ENCODE data around the gene SLC6A6. TPM values are rescaled to one million over a fixed set of nuclear protein-coding genes. Genes with fewer than 3 reads are reported as not detected.

Gene SLC6A6
- total RNA-seq, 4 donors from 2014 or later, result 15.0 to 36.2 (median 23.7) TPM

DNA sequence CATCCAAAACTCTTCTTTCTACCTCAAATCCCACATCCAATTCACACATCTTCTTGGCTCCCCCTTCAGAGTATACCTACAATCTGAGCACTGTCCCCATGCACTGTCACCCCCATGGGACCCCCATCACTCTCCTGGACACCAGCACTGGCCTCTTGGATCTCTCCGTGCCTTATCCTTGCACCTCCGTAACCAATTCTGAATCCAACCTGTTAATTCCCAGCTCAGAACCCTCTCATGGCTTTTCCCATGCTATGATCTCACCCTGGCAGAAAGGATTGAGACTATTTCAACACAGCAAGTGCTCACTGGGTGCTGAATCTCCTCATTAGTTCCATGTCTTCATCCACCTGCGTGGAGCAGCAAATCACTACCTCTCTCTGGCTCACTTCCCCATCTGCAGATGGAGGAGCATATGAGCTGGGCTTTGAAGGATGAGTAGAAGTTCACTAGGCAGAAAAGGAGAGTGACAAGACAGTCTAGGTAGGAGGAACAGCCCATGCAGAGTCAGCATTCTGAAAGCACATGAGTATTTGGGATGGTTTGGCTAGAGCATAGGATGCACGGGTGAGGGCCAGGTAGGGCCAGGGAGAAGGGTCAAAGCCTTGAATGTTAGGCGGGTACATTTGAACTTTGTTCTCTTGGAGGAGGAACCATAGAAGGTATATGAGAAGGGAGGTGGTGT is 48.7 kb downstream of the SLC6A6 start:
- no peak for DNase-seq (ENCODE audit: extremely low spot score)
- Histone ChIP-seq H3K9me3 (no peaks in the 10 kb centered on the region), H3K27ac (replicated peaks in 1 of 4) (peak overlapping the region in 3 of 4 donors; percentile 83 to 93 (median 85)), H3K27me3 (no peaks in the 10 kb centered on the region), H3K4me3 (no peak overlapping the region), H3K36me3 (peaks cover 15 to 47% (median 28%) of the 10 kb centered on the region in 4 donors), H3K4me1 (peaks cover 33 to 59% (median 51%) of the 10 kb centered on the region in 4 donors)
- TF ChIP-seq POLR2AphosphoS5 (IDR thresholded peaks at IDR 0.05) (no peak), EP300 (IDR thresholded peaks at IDR 0.05) (no peak), POLR2A (IDR thresholded peaks at IDR 0.05; ENCODE audit: low read depth) (no peak)
- TF ChIP-seq, protein P1, sequence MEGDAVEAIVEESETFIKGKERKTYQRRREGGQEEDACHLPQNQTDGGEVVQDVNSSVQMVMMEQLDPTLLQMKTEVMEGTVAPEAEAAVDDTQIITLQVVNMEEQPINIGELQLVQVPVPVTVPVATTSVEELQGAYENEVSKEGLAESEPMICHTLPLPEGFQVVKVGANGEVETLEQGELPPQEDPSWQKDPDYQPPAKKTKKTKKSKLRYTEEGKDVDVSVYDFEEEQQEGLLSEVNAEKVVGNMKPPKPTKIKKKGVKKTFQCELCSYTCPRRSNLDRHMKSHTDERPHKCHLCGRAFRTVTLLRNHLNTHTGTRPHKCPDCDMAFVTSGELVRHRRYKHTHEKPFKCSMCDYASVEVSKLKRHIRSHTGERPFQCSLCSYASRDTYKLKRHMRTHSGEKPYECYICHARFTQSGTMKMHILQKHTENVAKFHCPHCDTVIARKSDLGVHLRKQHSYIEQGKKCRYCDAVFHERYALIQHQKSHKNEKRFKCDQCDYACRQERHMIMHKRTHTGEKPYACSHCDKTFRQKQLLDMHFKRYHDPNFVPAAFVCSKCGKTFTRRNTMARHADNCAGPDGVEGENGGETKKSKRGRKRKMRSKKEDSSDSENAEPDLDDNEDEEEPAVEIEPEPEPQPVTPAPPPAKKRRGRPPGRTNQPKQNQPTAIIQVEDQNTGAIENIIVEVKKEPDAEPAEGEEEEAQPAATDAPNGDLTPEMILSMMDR (IDR thresholded peaks at IDR 0.05), result no peak
- intact Hi-C loops (cut with DNase I), result loop anchor here (5.0 kb wide), 1 partner anchor 49 kb away; the partner anchor contains the start of gene SLC6A6
- 98% methylated on average over 5 of the region's 5 CpGs for WGBS

DNA sequence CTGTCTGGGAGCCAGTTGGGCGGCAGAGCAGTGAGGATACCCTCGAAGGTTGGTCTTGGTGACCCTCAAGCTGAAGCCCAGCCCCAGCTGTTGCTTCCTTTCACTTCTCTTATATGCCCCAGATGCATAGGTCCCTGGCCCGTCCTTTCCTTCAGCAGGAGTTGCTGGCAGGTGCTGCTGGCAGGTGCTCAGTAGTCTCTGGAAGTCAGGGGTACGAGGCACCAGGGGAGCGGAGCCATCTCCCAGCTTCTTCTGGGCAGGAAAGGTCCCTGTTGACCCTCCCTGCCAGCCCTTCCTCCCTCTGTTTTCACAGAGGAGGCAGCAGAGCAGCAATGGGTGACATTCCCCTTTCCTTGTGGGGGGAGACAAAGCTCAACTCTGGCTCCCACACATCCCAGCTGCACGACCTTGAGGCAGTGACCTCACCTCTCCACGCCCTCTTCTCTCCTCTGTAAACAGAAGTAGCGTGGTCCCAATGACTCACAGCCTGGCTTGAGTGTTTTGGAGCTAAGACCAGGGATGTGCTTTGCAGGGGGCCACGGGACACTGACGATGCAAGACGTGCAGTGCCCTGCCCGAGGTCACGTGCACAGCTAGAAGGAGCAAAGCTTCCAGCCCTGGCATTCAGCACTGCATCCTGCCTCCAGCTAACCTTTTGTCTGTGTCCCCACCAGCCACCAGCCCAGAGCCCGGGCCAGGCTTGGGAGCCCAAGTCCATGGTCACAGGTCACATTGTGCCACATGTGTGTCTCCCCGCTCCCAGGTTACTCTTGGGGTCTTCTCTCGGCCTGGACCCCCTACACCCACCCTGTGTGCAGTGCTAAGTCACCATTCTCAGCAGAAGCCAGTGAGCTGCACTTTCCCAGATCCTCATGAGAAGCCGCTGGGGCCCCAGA is 49.7 kb downstream of the SLC6A6 start:
- Histone ChIP-seq H3K4me1 (peaks cover 33 to 61% (median 51%) of the 10 kb centered on the region in 4 donors), H3K9me3 (no peaks in the 10 kb centered on the region), H3K27me3 (no peaks in the 10 kb centered on the region), H3K4me3 (peak overlapping the region in 1 of 4 donors; percentile 27), H3K27ac (replicated peaks in 1 of 4) (peak overlapping the region; percentile 83 to 93 (median 85)), H3K36me3 (peaks cover 5 to 37% (median 17%) of the 10 kb centered on the region in 4 donors)
- 48% methylated on average over 13 of the region's 17 CpGs for WGBS
- TF ChIP-seq POLR2AphosphoS5 (IDR thresholded peaks at IDR 0.05), result peak; percentile 73 to 91
- TF ChIP-seq, protein P1 (IDR thresholded peaks at IDR 0.05), result no peak
- peak; percentile 54 for TF ChIP-seq EP300 (IDR thresholded peaks at IDR 0.05)
- intact Hi-C loops (cut with DNase I), result loop anchor here (5.0 kb wide), 1 partner anchor 50 kb away; the partner anchor contains the start of gene SLC6A6
- DNase-seq (ENCODE audit: extremely low spot score), result no peak

DNA sequence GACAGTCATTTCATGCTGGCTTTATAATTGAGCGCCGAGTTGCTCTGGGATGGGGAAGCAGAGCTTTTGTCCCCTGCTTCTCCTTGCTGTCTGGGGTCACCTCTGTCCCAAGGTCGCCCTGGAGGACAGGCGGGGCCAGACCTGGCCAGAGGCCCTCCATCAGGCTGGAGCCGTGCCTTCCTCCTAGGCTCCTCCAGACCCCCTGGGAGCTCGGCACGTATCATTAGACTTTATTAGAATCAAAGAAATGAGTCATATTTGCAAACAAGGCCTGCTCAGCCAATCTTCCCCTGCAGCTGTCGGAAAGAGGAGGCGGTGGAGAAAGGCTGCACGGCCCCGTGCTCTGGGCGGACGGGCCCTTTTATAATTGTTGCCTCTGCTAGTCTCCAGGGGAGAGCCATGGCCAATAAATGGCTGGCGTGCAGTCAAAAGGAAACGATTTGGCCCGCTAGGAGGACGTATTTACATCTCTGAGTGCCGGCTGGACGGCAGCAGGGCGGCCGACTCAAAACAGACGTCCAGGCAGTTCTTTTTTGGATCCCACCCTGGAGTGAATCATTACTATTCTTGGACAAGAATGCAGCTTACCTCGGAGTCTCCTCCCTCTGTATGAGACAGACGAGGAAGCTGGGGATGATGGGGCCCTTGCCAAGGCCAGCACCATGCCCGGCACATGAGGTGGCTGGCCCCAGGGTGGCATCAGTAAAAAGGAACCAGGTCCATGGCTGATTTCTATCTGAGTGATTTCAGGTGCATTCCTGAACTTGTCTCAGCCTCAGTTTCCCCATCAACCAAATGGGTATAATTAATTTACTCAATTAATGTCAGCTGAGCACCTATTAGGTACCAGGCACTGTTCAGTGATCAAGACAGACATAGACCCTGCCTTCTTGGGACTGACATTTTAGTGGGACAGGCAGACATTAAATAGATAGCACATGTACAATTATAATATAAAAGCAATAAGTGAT is 50.6 kb downstream of the SLC6A6 start:
- no peaks in the 10 kb centered on the region for H3K9me3 ChIP-seq
- peaks cover 0 to 28% (median 9%) of the 10 kb centered on the region in 4 donors for H3K36me3 ChIP-seq
- H3K27me3 ChIP-seq, result no peaks in the 10 kb centered on the region
- peaks cover 33 to 61% (median 51%) of the 10 kb centered on the region in 4 donors for H3K4me1 ChIP-seq
- WGBS, result 21% methylated on average over 9 of the region's 25 CpGs
- intact Hi-C loops (cut with DNase I), result loop anchor here (5.0 kb wide), 1 partner anchor 51 kb away; the partner anchor contains the start of gene SLC6A6
- peak overlapping the region in 1 of 4 donors; percentile 27 for H3K4me3 ChIP-seq
- H3K27ac ChIP-seq (replicated peaks in 1 of 4), result peak overlapping the region; percentile 83 to 93 (median 85)
- DNase-seq (ENCODE audit: extremely low spot score), result peak; percentile 97
- no peak for TF ChIP-seq POLR2A (IDR thresholded peaks at IDR 0.05; ENCODE audit: low read depth)
- TF ChIP-seq, protein P1 (IDR thresholded peaks at IDR 0.05), result peak in 1 of 3 experiments; percentile 30
- peak; percentile 77 to 93 for TF ChIP-seq POLR2AphosphoS5 (IDR thresholded peaks at IDR 0.05)
